Osteoblast (primary cell): ENCODE data around the gene EPB41L4B. TPM values are rescaled to one million over a fixed set of nuclear protein-coding genes. Genes with fewer than 3 reads are reported as not detected.
"Not testable (repeated sequence)": the region's sequence is repeated elsewhere in the genome, so short reads cannot be mapped to it uniquely, and the experiment has no call there.

Source experiments
- DNase-seq: peaks from one replicate; pipeline ENCODE4 v3.0.0; 2011; ENCODE audit warnings: low spot score, mixed read lengths; ENCODE audit not compliant: insufficient read length; ENCODE audit errors: missing footprints
- H2AFZ ChIP-seq: 2 replicates; pipeline ENCODE4 v1.6.0; 2011; ENCODE audit warnings: mild to moderate bottlenecking, low read length
- H3K27ac ChIP-seq: 2 replicates; pipeline ENCODE4 v1.5.1; 2011; ENCODE audit warnings: mild to moderate bottlenecking, low read depth, low read length, moderate library complexity
- H3K27me3 ChIP-seq: 2 replicates; pipeline ENCODE4 v1.6.0; 2012; ENCODE audit warnings: mild to moderate bottlenecking, control low read depth, inconsistent platforms, low read length, moderate library complexity; ENCODE audit not compliant: insufficient read depth
- H3K36me3 ChIP-seq: 2 replicates; pipeline ENCODE4 v1.5.1; 2011; ENCODE audit warnings: mild to moderate bottlenecking, low read length, control low read depth, moderate library complexity; ENCODE audit not compliant: insufficient read depth
- H3K4me1 ChIP-seq: 2 replicates; pipeline ENCODE4 v1.5.1; 2011; ENCODE audit warnings: mild to moderate bottlenecking, low read length, control low read depth, moderate library complexity; ENCODE audit not compliant: insufficient read depth
- H3K4me2 ChIP-seq: 2 replicates; pipeline ENCODE4 v1.6.0; 2011; ENCODE audit warnings: mild to moderate bottlenecking, low read length; ENCODE audit not compliant: insufficient read depth
- H3K4me3 ChIP-seq: fragments of 200-600 bp; sonication (generic); 3 replicates; pipeline ENCODE4 v1.5.1; 2012; ENCODE audit warnings: mild to moderate bottlenecking, low read length, inconsistent platforms; ENCODE audit not compliant: insufficient read depth
- H3K79me2 ChIP-seq: 2 replicates; pipeline ENCODE4 v1.6.0; 2012; ENCODE audit warnings: mild to moderate bottlenecking, low read length, control low read depth, inconsistent platforms; ENCODE audit not compliant: insufficient read depth
- H3K9me3 ChIP-seq: 2 replicates; pipeline ENCODE4 v1.5.1; 2011; ENCODE audit warnings: low read depth, low read length, control low read depth
- H4K20me1 ChIP-seq: 2 replicates; pipeline ENCODE4 v1.6.0; 2012; ENCODE audit warnings: mild to moderate bottlenecking, low read length, control low read depth; ENCODE audit not compliant: insufficient read depth
- total RNA-seq: library from RNA; depleted of rRNA; stranded (reverse); fragments of >200 nt; gene quantifications from 2 replicates; pipeline ENCODE4 v1.2.3, GENCODE V29; 2012
- TF ChIP-seq, protein P1 (sequence below): IDR thresholded peaks from 2 replicates; pipeline ENCODE4 v1.5.1; 2011; ENCODE audit warnings: mild to moderate bottlenecking, low read depth, low read length, moderate library complexity; ENCODE audit errors: extremely low read depth

Gene EPB41L4B
- total RNA-seq, 1 donor: 2.2 TPM

DNA sequence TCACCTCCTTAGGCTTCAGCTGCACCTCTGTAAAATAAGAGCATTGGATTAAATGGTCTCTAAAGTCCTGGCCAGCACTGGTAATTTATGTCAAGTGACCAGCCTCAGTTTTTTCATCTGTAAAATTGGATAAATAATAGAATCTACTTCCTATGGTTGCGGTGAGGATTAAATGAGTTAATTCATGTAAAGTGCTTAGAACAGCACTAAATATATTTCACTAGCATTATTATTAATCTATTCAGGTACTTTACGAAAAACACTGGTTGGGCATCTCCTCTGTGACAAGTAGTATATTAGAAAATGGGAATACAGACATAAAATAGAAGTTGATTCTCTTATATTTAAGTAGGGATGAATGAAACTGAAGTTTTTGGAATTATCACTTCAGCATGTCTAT, 187.3 kb downstream of the EPB41L4B start:
- no peak overlapping the region for H3K4me2 ChIP-seq
- no peaks in the 10 kb centered on the region for H3K4me1 ChIP-seq
- H3K79me2 ChIP-seq: no peaks in the 10 kb centered on the region
- DNase-seq: no peak
- TF ChIP-seq, protein P1, sequence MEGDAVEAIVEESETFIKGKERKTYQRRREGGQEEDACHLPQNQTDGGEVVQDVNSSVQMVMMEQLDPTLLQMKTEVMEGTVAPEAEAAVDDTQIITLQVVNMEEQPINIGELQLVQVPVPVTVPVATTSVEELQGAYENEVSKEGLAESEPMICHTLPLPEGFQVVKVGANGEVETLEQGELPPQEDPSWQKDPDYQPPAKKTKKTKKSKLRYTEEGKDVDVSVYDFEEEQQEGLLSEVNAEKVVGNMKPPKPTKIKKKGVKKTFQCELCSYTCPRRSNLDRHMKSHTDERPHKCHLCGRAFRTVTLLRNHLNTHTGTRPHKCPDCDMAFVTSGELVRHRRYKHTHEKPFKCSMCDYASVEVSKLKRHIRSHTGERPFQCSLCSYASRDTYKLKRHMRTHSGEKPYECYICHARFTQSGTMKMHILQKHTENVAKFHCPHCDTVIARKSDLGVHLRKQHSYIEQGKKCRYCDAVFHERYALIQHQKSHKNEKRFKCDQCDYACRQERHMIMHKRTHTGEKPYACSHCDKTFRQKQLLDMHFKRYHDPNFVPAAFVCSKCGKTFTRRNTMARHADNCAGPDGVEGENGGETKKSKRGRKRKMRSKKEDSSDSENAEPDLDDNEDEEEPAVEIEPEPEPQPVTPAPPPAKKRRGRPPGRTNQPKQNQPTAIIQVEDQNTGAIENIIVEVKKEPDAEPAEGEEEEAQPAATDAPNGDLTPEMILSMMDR: no peak
- H3K27ac ChIP-seq: no peak overlapping the region
- no peak overlapping the region for H2AFZ ChIP-seq
- peaks cover 5% of the 10 kb centered on the region for H3K27me3 ChIP-seq
- no peak overlapping the region for H3K4me3 ChIP-seq
- H3K36me3 ChIP-seq: no peaks in the 10 kb centered on the region
- no peaks in the 10 kb centered on the region for H3K9me3 ChIP-seq
- H4K20me1 ChIP-seq: no peaks in the 10 kb centered on the region

DNA sequence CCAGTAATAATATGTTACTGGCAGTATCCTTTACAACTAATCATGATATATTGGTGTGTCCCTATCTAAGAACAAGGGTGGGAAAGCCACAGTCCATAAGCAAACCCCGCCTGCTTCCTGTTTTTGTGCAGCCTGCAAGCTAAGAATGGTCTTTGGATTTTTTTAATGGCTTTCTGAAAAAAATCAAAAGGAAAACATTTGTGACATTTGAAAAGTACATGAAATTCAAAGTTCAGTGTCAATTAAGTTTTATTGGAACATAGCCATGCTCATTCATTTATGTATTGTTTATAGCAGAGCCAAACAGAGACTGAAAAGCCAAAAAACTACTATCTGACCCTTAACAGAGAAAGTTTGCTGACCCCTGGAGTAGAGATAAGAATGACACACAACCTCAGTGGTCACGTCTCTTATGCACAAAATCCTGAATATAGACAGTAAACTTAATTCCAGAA, 188.3 kb downstream of the EPB41L4B start:
- Histone ChIP-seq H3K4me2 (no peak overlapping the region), H3K27ac (no peak overlapping the region), H3K79me2 (no peaks in the 10 kb centered on the region), H3K27me3 (peaks cover 5% of the 10 kb centered on the region), H3K4me1 (no peaks in the 10 kb centered on the region), H3K36me3 (no peaks in the 10 kb centered on the region), H3K9me3 (no peaks in the 10 kb centered on the region), H4K20me1 (no peaks in the 10 kb centered on the region), H2AFZ (no peak overlapping the region), H3K4me3 (no peak overlapping the region)
- DNase-seq: no peak
- TF ChIP-seq, protein P1: no peak

DNA sequence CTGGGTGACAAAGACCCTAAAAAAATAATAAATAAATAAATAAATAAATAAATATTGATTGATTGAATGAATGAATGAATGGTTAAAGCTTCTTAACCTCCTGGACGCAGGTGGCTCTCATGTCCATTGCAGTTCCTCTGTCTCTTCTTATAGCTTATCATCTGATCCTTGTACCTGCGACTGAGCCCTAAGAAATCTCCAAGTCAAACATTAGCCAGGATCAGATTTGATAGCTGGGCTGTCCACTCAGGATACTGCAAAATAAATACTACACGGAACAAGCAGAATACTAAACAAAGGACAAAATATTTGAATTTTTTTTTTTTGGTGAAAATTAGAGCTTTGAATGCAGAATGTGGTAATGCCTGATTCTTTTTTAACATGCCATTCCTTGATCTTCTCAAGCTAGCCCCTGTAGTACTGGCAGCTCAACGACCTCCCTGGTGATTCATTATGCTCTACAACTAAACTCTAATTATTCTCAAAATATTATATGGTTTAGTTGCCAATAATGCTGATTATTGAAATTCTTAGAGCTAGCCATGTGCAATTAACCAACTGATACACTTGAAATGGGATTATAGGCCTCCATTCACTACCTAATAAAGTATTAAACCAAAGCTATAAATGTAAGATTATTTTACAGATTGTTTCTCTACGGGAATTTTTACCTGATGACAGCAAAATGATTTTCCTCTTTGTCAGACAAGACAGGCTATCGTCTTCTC, 191.2 kb downstream of the EPB41L4B start:
- Histone ChIP-seq H3K27ac (no peak overlapping the region), H2AFZ (no peak overlapping the region), H3K79me2 (no peaks in the 10 kb centered on the region), H3K36me3 (no peaks in the 10 kb centered on the region), H3K27me3 (peaks cover under 1% of the 10 kb centered on the region), H4K20me1 (no peaks in the 10 kb centered on the region), H3K4me1 (no peaks in the 10 kb centered on the region), H3K4me3 (no peak overlapping the region), H3K4me2 (no peak overlapping the region), H3K9me3 (no peaks in the 10 kb centered on the region)
- TF ChIP-seq, protein P1: no peak
- DNase-seq: no peak

DNA sequence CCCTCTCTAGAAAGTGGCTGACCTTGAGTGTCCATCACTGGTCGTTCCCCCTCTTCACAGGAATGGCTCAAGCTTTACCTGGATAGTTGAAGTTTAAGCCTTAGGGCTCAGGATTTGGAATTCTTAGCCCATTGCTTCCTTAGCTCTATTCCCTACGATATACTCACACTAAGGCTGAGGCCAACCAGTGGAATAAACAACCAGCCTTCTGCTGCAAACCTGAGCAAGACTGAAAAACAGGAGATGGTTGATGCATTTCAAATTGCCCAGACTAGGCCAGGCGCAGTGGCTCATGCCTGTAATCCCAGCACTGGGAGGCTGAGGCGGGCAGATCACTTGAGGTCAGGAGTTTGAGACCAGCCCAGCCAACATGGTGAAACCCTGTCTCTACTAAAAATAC, 194.2 kb downstream of the EPB41L4B start:
- not testable (repeated sequence) for H3K9me3 ChIP-seq, H2AFZ ChIP-seq, H3K79me2 ChIP-seq, H3K36me3 ChIP-seq, H3K4me2 ChIP-seq, DNase-seq, H3K4me3 ChIP-seq, H3K4me1 ChIP-seq, H3K27ac ChIP-seq, H4K20me1 ChIP-seq, H3K27me3 ChIP-seq
